Astrocyte (in vitro differentiated cells and primary cell): ENCODE results near the gene LMBRD1. TPM values are rescaled to one million over a fixed set of nuclear protein-coding genes. Genes with fewer than 3 reads are reported as not detected.

Source experiments
- DNase-seq: peaks from one replicate; pipeline ENCODE4 v3.0.0-alpha.2; 2010; ENCODE audit warnings: low read depth
- FAIRE-seq: peaks from 2 replicates; lab custom pipeline; 2011; peaks lifted over from hg19 to GRCh38; lab: Jason Lieb, UNC
- H2AFZ ChIP-seq: 2 replicates; pipeline ENCODE4 v1.6.0; 2012; ENCODE audit warnings: low read depth, low read length, inconsistent platforms
- H3K27ac ChIP-seq: 2 replicates; pipeline ENCODE4 v1.5.1; 2011; ENCODE audit warnings: low read depth, low read length, inconsistent platforms
- H3K27me3 ChIP-seq: 2 replicates; pipeline ENCODE4 v1.6.0; 2011; ENCODE audit warnings: low read length, inconsistent platforms; ENCODE audit not compliant: insufficient read depth
- H3K36me3 ChIP-seq: 2 replicates; pipeline ENCODE4 v1.5.1; 2011; ENCODE audit warnings: low read length, inconsistent platforms; ENCODE audit not compliant: insufficient read depth
- H3K4me1 ChIP-seq: 2 replicates; pipeline ENCODE4 v1.5.1; 2011; ENCODE audit warnings: low read length, inconsistent platforms; ENCODE audit not compliant: insufficient read depth
- H3K4me2 ChIP-seq: 2 replicates; pipeline ENCODE4 v1.6.0; 2012; ENCODE audit warnings: low read length, inconsistent platforms
- H3K4me3 ChIP-seq: 2 replicates; pipeline ENCODE4 v1.5.1; 2011; ENCODE audit warnings: low read depth, mild to moderate bottlenecking, low read length, inconsistent platforms; ENCODE audit not compliant: insufficient read depth
- H3K79me2 ChIP-seq: 2 replicates; pipeline ENCODE4 v1.6.0; 2012; ENCODE audit warnings: mild to moderate bottlenecking, low read length, inconsistent platforms; ENCODE audit not compliant: insufficient read depth
- H3K9ac ChIP-seq: 2 replicates; pipeline ENCODE4 v1.6.0; 2012; ENCODE audit warnings: mild to moderate bottlenecking, low read length, inconsistent platforms
- H3K9me3 ChIP-seq: 2 replicates; pipeline ENCODE4 v1.5.1; 2012; ENCODE audit warnings: low read depth, mild to moderate bottlenecking, low read length, inconsistent platforms; ENCODE audit not compliant: insufficient read depth
- H4K20me1 ChIP-seq: 2 replicates; pipeline ENCODE4 v1.6.0; 2012; ENCODE audit warnings: low read length, inconsistent platforms; ENCODE audit not compliant: insufficient read depth
- H3K27ac Mint-ChIP-seq: one replicate; pipeline ENCODE4 v1.8.0; 2021; ENCODE audit warnings: mild to moderate bottlenecking, mixed read lengths; ENCODE audit not compliant: unreplicated experiment
- H3K27me3 Mint-ChIP-seq: one replicate; pipeline ENCODE4 v1.8.0; 2021; ENCODE audit warnings: low read depth, mixed read lengths; ENCODE audit not compliant: unreplicated experiment
- H3K36me3 Mint-ChIP-seq: one replicate; pipeline ENCODE4 v1.8.0; 2021; ENCODE audit warnings: low read depth, mixed read lengths; ENCODE audit not compliant: unreplicated experiment
- H3K4me1 Mint-ChIP-seq: one replicate; pipeline ENCODE4 v1.8.0; 2021; ENCODE audit warnings: low read depth, mixed read lengths; ENCODE audit not compliant: unreplicated experiment
- H3K4me3 Mint-ChIP-seq: one replicate; pipeline ENCODE4 v1.8.0; 2021; ENCODE audit warnings: mild to moderate bottlenecking, moderate library complexity, mixed read lengths; ENCODE audit not compliant: unreplicated experiment
- H3K9me3 Mint-ChIP-seq: one replicate; pipeline ENCODE4 v1.8.0; 2021; ENCODE audit warnings: mild to moderate bottlenecking, mixed read lengths; ENCODE audit not compliant: unreplicated experiment
- CTCF ChIP-seq: IDR thresholded peaks from 2 replicates; pipeline ENCODE4 v1.5.1; 2011; ENCODE audit warnings: low read depth, mild to moderate bottlenecking, inconsistent platforms, low read length, moderate library complexity; ENCODE audit not compliant: insufficient read depth
- EZH2 ChIP-seq: IDR thresholded peaks from 2 replicates; pipeline ENCODE4 v1.6.1; 2012; ENCODE audit warnings: mild to moderate bottlenecking, low read length, inconsistent platforms; ENCODE audit not compliant: insufficient read depth
- total RNA-seq: library from RNA; stranded (reverse); gene quantifications from 2 replicates; pipeline ENCODE4 v1.2.1, GENCODE V29; 2021

Gene LMBRD1
- total RNA-seq, 1 donor from 2014 or later, result 22.0 TPM

- Mint-ChIP-seq H3K4me1 (peaks cover 3% of the 10 kb centered on the region), H3K4me3 (no peak overlapping the region), H3K27me3 (no peaks in the 10 kb centered on the region), H3K27ac (no peak overlapping the region), H3K36me3 (no peaks in the 10 kb centered on the region), H3K9me3 (peaks cover 3% of the 10 kb centered on the region)
- H3K4me3 ChIP-seq, result no peak overlapping the region
- H3K9ac ChIP-seq, result no peak overlapping the region
- DNase-seq (no peak), FAIRE-seq (no peak)
- H3K4me1 ChIP-seq, result no peaks in the 10 kb centered on the region
- no peaks in the 10 kb centered on the region for H3K36me3 ChIP-seq
- H4K20me1 ChIP-seq, result no peaks in the 10 kb centered on the region
- TF ChIP-seq CTCF, result no peak
- TF ChIP-seq EZH2, result no peak
- no peaks in the 10 kb centered on the region for H3K27me3 ChIP-seq
- no peaks in the 10 kb centered on the region for H3K79me2 ChIP-seq
- no peak overlapping the region for H2AFZ ChIP-seq
- H3K4me2 ChIP-seq, result no peak overlapping the region
- H3K27ac ChIP-seq, result no peak overlapping the region
- H3K9me3 ChIP-seq, result no peaks in the 10 kb centered on the region
These were observed 19.2 kb upstream of the LMBRD1 start for GRCh38 chr6:69816026-69816425.

GRCh38 chr6:69813508-69813907, 16.7 kb upstream of the LMBRD1 start:
- Histone ChIP-seq H3K4me3 (no peak overlapping the region), H4K20me1 (no peaks in the 10 kb centered on the region), H3K9ac (no peak overlapping the region), H3K4me2 (no peak overlapping the region), H3K9me3 (no peaks in the 10 kb centered on the region), H3K27me3 (no peaks in the 10 kb centered on the region), H3K4me1 (no peaks in the 10 kb centered on the region), H2AFZ (peak overlapping the region; percentile 40), H3K27ac (no peak overlapping the region), H3K36me3 (no peaks in the 10 kb centered on the region), H3K79me2 (no peaks in the 10 kb centered on the region)
- FAIRE-seq (no peak), DNase-seq (no peak)
- Mint-ChIP-seq H3K27me3 (no peaks in the 10 kb centered on the region), H3K4me1 (peaks cover 3% of the 10 kb centered on the region), H3K4me3 (no peak overlapping the region), H3K9me3 (no peaks in the 10 kb centered on the region), H3K27ac (no peak overlapping the region), H3K36me3 (no peaks in the 10 kb centered on the region)
- TF ChIP-seq CTCF (no peak), EZH2 (no peak)

GRCh38 chr6:69812746-69813427, 16.1 kb upstream of the LMBRD1 start:
- Mint-ChIP-seq H3K9me3 (no peaks in the 10 kb centered on the region), H3K4me3 (no peak overlapping the region), H3K27ac (no peak overlapping the region), H3K36me3 (no peaks in the 10 kb centered on the region), H3K4me1 (peaks cover 3% of the 10 kb centered on the region), H3K27me3 (no peaks in the 10 kb centered on the region)
- Histone ChIP-seq H3K27me3 (no peaks in the 10 kb centered on the region), H3K27ac (no peak overlapping the region), H3K36me3 (no peaks in the 10 kb centered on the region), H3K4me3 (no peak overlapping the region), H3K4me2 (no peak overlapping the region), H3K9ac (no peak overlapping the region), H3K9me3 (no peaks in the 10 kb centered on the region), H3K79me2 (no peaks in the 10 kb centered on the region), H2AFZ (no peak overlapping the region), H4K20me1 (no peaks in the 10 kb centered on the region), H3K4me1 (no peaks in the 10 kb centered on the region)
- no peak for DNase-seq
- TF ChIP-seq EZH2, result no peak
- TF ChIP-seq CTCF, result no peak
- no peak for FAIRE-seq
